A673 (cell line): ENCODE results near the gene HCFC2. TPM values are rescaled to one million over a fixed set of nuclear protein-coding genes. Genes with fewer than 3 reads are reported as not detected.

Experiments
- BruUV-seq: library from RNA; stranded (reverse); fragments of 400-500 nt; replicated peaks from 2 replicates; lab custom pipeline; 2021; lab: Mats Ljungman, UMichigan
- CTCF ChIA-PET: fragments of 300-600 bp; sonication (Branson Sonifier 250); formaldehyde crosslinking; loops from one replicate; lab custom pipeline; 2022; ENCODE audit warnings: antibody characterized with exemption; lab: Charles Lee
- POLR2A ChIA-PET: fragments of 300-600 bp; sonication (Branson Sonifier 250); formaldehyde crosslinking; loops from one replicate; lab custom pipeline; 2022; ENCODE audit warnings: antibody characterized with exemption; ENCODE audit not compliant: low non-redundant PET; lab: Charles Lee
- DNase-seq: peaks from one replicate; pipeline ENCODE4 v3.0.0-alpha.2; 2015; ENCODE audit warnings: low spot score
- H3K27ac ChIP-seq: fragments of 200-600 bp; sonication (generic); 2 replicates; pipeline ENCODE4 v1.5.1; 2016; ENCODE audit warnings: mixed run types, low read depth, mild to moderate bottlenecking, mixed read lengths, antibody characterized with exemption, low read length; ENCODE audit not compliant: poor library complexity, severe bottlenecking
- H3K27me3 ChIP-seq: fragments of 200-600 bp; sonication (generic); replicated peaks from 2 replicates; pipeline ENCODE4 v1.6.1; 2017; ENCODE audit warnings: mixed run types, low read depth, mild to moderate bottlenecking, mixed read lengths, antibody characterized with exemption, low read length; ENCODE audit not compliant: insufficient read depth, poor library complexity
- H3K36me3 ChIP-seq: fragments of 200-600 bp; sonication (generic); 2 replicates; pipeline ENCODE4 v1.6.1; 2016; ENCODE audit warnings: mixed run types, mild to moderate bottlenecking, mixed read lengths, antibody characterized with exemption, low read length; ENCODE audit not compliant: insufficient read depth, poor library complexity, severe bottlenecking
- H3K4me1 ChIP-seq: fragments of 200-600 bp; sonication (generic); 2 replicates; pipeline ENCODE4 v1.6.1; 2017; ENCODE audit warnings: mixed run types, mild to moderate bottlenecking, mixed read lengths, antibody characterized with exemption, low read length; ENCODE audit not compliant: insufficient read depth, poor library complexity, severe bottlenecking
- H3K4me3 ChIP-seq: fragments of 200-600 bp; sonication (generic); 2 replicates; pipeline ENCODE4 v1.5.1; 2016; ENCODE audit warnings: low read depth, mixed run types, mild to moderate bottlenecking, mixed read lengths, low read length; ENCODE audit not compliant: poor library complexity, severe bottlenecking
- H3K9me3 ChIP-seq: fragments of 200-600 bp; sonication (generic); 2 replicates; pipeline ENCODE4 v1.6.1; 2016; ENCODE audit warnings: mixed run types, low read depth, mild to moderate bottlenecking, mixed read lengths, antibody characterized with exemption, low read length; ENCODE audit not compliant: poor library complexity, severe bottlenecking
- EZH2 ChIP-seq: fragments of 200-600 bp; sonication (generic); IDR thresholded peaks from 2 replicates; pipeline ENCODE4 v1.6.1; 2017; ENCODE audit warnings: borderline replicate concordance, low read depth, mild to moderate bottlenecking, mixed read lengths, antibody characterized with exemption, low read length; ENCODE audit not compliant: poor library complexity, severe bottlenecking
- intact Hi-C: fragments of 100-400 bp; cut with micrococcal nuclease; formaldehyde crosslinking; loops from one replicate; pipeline ENCODE4 v1.10.0; 2022; ENCODE audit not compliant: unreplicated experiment
- total RNA-seq: library from RNA; stranded (reverse); gene quantifications from 2 replicates; pipeline ENCODE4 v1.2.3, GENCODE V29; 2021
- TF ChIP-seq, protein P1 (sequence below): fragments of 300-800, 200-600 bp; sonication (generic); conservative IDR thresholded peaks from 2 replicates; pipeline ENCODE4 v1.5.1; 2017; ENCODE audit warnings: low read depth, mild to moderate bottlenecking, antibody characterized with exemption, low read length, moderate library complexity, mixed read lengths

The HCFC2 gene
- total RNA-seq, 1 experiment from 2014 or later = 8.5 TPM

DNA sequence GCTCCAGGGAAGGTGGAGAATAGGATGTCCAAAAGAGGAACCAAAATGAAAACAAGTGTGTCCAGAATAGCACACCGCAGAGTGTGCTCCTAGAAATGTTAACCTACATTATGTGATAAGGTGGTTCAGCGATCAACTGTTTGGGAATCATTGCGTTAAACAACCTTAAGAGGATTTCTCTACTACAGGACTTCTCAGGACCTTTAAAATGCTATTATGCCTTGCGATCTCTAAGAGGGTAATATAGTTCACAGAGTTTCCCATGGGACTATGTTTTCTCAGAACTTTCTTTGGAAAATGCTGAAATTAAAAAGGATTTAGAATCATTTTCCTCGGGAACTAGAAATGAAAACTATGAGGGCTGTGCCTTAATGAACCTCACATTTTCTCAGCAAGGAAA is 16.2 kb upstream of the HCFC2 start:
- Histone ChIP-seq H3K27ac (no peak overlapping the region), H3K4me1 (peaks cover 5% of the 10 kb centered on the region), H3K27me3 (peaks cover 6% of the 10 kb centered on the region), H3K4me3 (no peak overlapping the region), H3K36me3 (no peaks in the 10 kb centered on the region), H3K9me3 (no peaks in the 10 kb centered on the region)
- ChIA-PET POLR2A (no interaction called here), CTCF (no interaction called here)
- no peak for TF ChIP-seq EZH2
- TF ChIP-seq, protein P1, sequence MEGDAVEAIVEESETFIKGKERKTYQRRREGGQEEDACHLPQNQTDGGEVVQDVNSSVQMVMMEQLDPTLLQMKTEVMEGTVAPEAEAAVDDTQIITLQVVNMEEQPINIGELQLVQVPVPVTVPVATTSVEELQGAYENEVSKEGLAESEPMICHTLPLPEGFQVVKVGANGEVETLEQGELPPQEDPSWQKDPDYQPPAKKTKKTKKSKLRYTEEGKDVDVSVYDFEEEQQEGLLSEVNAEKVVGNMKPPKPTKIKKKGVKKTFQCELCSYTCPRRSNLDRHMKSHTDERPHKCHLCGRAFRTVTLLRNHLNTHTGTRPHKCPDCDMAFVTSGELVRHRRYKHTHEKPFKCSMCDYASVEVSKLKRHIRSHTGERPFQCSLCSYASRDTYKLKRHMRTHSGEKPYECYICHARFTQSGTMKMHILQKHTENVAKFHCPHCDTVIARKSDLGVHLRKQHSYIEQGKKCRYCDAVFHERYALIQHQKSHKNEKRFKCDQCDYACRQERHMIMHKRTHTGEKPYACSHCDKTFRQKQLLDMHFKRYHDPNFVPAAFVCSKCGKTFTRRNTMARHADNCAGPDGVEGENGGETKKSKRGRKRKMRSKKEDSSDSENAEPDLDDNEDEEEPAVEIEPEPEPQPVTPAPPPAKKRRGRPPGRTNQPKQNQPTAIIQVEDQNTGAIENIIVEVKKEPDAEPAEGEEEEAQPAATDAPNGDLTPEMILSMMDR = no peak
- DNase-seq = no peak
- no TSS peak for BruUV-seq
- intact Hi-C loops = no loop called here

DNA sequence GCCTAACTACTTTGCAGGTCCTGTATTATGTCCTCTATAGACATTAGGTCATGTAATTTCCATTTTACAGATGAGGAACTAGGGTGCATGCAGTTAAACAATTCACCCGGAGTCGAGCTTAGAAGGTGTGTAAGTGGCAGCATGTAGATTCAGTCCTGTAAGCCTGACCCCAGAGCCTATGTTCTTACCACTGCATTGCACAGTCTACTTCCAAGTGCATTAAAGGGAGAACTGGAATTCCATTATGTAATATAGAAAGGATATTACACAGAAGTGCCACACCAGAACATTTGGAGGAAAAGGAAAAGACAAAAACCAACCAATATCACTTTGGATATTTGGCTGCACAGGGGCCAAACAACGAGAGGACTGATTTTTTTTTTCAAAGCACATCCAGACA is 15.5 kb upstream of the HCFC2 start:
- TF ChIP-seq, protein P1 = no peak
- TF ChIP-seq EZH2 = no peak
- intact Hi-C loops = no loop called here
- no peak for DNase-seq
- Histone ChIP-seq H3K4me3 (no peak overlapping the region), H3K27me3 (peaks cover 6% of the 10 kb centered on the region), H3K36me3 (no peaks in the 10 kb centered on the region), H3K9me3 (no peaks in the 10 kb centered on the region), H3K4me1 (peaks cover 5% of the 10 kb centered on the region), H3K27ac (no peak overlapping the region)
- BruUV-seq = no TSS peak
- ChIA-PET CTCF (no interaction called here), POLR2A (no interaction called here)

DNA sequence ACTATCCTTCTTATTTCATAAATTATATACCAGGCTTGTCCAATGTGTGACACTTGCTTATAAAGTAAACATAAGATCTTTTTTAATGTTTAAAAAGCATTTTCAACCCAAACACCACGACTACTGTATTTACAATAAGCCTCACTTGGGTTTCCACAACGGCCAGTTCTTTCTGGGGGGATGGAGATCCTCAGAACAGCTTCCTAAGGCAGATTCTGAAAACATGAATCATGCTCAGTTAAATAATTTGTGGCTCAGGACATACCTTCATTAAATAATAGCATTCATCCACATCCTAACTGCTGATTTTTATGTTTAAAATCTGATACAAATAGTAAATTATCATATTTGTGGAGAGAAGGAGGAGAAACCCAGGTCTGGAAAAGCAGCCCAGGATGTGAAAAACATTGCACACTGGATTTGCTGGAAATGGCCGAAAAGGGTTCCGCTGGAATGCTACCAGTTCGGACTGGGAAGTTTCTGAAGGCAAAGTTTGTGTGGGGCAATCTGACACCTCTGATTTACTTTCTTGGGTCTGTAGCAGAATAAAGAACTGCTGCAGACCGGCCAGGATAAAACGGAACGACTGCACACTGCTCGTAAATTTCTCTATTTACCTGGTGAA is 14.9 kb upstream of the HCFC2 start:
- POLR2A ChIA-PET = no interaction called here
- CTCF ChIA-PET = no interaction called here
- Histone ChIP-seq H3K4me1 (peaks cover 5% of the 10 kb centered on the region), H3K27me3 (peaks cover 6% of the 10 kb centered on the region), H3K27ac (no peak overlapping the region), H3K4me3 (peak overlapping the region; percentile 36), H3K9me3 (no peaks in the 10 kb centered on the region), H3K36me3 (no peaks in the 10 kb centered on the region)
- intact Hi-C loops = no loop called here
- no peak for TF ChIP-seq EZH2
- TF ChIP-seq, protein P1 = no peak
- no TSS peak for BruUV-seq
- no peak for DNase-seq
